Right renal pelvis (tissue), 4 donors: ENCODE results near the gene TMEM174. TPM values are rescaled to one million over a fixed set of nuclear protein-coding genes. Genes with fewer than 3 reads are reported as not detected.
A peak's percentile ranks its signal among the peaks of the same experiment; 100 is the strongest.
"Not testable (repeated sequence)": the region's sequence is repeated elsewhere in the genome, so short reads cannot be mapped to it uniquely, and the experiment has no call there.

Experiments
- DNase-seq, 4 donors: peaks; one replicate each; pipeline ENCODE4 v3.0.0-alpha.2; 2013; ENCODE audit warnings: low read depth in 4 of 4, low spot score in 3 of 4, missing footprints in 1 of 4
- polyA plus RNA-seq, 4 donors: library from polyadenylated mRNA; unstranded; fragments of 120-200 nt; gene quantifications; one replicate each; pipeline ENCODE4 v1.2.1, GENCODE V29; 2013; ENCODE audit not compliant: insufficient read length in 4 of 4

Gene TMEM174
- polyA plus RNA-seq, 4 donors: 16.0 to 27.8 (median 22.2) TPM

- DNase-seq: no peak
Measured at GRCh38 chr5:73188764-73189531, 16.0 kb downstream of the TMEM174 start.

- DNase-seq: no peak
Measured at GRCh38 chr5:73189871-73190376, 16.9 kb downstream of the TMEM174 start.

GRCh38 chr5:73192370-73192769, 19.4 kb downstream of the TMEM174 start:
- no peak for DNase-seq

GRCh38 chr5:73193592-73193991, 20.6 kb downstream of the TMEM174 start:
- DNase-seq: no peak

DNA sequence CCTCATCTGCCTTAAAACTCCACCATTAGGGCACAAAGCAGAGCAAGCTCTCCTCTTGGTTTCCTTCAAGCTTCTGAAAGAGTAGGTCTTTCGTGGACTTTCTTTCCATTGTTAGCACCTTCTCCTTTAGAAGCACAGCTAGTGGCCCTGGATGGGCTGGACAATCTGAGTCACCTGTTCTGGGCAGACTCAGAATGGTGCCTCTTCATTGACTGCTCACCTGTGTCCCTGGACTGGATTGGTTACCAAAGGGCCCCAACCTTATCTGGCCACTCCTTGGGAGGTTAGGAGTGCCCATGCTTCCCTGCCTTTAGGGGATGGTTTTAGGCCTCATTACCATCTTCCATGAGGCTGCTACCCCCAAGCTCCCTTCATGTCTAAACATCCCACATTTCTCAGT, 23.2 kb downstream of the TMEM174 start:
- no peak for DNase-seq

- DNase-seq: no peak
Measured at GRCh38 chr5:73197637-73198257, 24.8 kb downstream of the TMEM174 start.

DNA sequence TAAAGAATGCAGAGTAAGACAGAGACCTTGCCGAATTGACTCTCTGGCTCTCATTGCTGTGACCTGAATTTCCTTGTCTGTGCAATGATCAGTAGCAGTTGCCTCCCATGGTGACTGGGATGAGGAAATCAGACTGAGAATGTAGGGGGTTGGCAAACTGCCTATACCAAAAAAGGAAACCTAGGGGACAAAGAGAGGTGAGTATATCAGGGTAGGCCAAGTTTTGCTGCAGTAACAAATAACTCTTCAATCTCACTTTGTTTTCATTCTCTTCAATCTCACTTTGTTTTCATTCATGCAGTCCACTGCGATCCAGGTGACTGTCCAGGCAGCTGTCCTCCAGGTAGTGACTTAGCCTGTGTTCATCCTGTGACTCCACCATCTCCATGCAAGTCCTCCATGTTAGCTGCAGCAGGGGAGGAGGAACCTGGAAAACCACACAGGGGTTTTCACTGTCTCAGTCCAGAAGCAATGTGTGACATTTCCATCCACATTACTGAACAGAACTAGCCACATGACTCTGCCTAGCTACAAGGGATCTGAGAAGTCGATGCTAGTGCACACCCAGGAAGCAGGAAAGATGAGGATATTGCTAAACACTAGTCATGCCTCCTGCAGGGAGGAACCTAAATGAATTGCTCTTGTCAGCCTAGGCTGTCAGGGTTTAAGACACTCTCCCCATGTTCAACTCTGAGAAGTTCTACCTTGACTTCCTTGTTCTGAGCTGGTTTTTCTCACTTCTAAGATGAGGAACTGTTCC, 26.0 kb downstream of the TMEM174 start:
- no peak for DNase-seq

DNA sequence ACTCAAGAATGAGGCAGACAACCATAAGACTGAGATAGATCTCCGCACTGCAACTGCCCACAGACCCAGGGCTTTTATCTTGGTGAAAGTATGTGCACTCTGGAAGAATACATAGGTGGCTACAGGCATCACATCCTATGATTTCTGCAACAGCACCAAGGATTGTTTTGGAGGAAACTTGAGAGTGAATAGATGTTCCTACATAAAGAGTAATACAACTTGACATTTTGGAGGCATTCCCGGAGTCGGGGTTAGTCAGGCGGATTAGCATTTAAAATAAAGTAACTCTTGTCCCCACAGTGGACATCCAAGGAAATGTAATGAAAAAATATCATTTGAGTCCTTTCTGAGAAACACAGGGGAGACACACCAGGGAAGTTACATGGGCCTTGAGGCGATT, 26.7 kb downstream of the TMEM174 start:
- DNase-seq: no peak

- peak in 2 of 4 donors; percentile 57 to 63 for DNase-seq
Measured at GRCh38 chr5:73201547-73202513, 28.8 kb downstream of the TMEM174 start.

- DNase-seq: no peak
Measured at GRCh38 chr5:73204332-73204731, 31.3 kb downstream of the TMEM174 start.

DNA sequence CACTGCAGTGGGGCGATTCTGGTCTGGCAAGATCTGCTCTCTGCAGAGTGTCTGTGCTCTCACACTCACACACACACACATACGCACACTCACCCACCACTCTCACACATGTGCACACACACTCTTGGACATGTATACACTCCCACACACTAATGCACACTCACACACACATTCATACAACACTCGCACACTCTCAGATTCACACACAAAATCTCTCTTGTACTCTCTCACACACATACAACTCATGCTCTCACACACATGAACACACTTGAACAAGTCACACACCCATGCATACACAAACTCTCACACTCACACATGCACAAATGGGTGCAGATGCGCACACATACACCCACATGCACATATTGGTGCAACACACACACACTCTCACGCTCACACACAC, 31.7 kb downstream of the TMEM174 start:
- DNase-seq: no peak

DNA sequence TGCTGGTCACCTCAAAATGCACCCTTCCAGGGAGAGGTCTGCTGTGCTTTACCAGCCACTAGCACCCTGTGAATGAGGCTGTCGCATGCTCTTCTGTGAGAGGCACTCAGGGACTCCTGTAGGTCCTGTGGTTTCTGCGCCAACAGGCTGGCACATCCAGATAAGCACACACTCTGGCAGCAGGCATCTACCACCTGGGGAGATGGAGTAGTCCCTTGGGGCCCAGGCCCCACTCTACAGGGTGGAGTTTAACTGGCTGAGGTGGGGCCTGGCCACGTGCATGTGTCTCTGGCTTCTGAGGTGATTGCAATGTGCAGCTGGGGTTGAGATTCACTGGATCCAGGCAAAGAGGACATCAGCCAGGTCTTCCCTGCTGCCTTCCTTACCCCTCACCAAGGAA, 32.3 kb downstream of the TMEM174 start:
- DNase-seq: no peak

DNA sequence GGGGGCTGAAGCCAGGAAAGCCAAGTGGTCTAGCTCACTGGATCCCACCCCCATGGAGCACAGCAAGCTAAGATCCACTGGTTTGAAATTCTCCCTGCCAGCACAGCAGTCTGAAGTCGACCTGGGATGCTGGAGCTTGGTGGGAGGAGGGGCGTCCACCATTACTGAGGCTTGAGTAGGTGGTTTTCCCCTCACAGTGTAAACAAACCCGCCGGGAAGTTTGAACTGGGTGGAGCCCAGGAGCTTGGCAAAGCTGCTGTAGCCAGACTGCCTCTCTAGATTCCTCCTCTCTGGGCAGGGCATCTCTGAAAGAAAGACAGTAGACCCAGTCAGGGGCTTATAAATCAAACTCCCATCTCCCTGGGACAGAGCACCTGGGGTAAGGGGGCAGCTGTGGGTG, 34.2 kb downstream of the TMEM174 start:
- DNase-seq: not testable (repeated sequence)

DNA sequence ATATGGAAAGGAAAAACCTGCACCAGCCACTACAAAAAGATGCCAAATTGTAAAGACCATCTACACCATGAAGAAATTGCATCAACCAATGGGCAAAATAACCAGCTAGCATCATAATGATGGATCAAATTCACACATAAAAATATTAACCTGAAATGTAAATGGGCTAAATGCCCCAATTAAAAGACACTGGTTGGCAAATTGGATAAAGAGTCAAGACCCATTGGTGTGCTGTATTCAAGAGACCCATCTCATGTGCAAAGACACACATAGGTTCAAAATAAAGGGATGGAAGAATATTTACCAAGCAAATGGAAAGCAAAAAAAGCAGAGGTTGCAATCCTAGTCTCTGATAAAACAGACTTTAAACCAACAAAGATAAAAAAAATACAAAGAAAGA, 36.1 kb downstream of the TMEM174 start:
- not testable (repeated sequence) for DNase-seq

GRCh38 chr5:73212693-73213092, 39.7 kb downstream of the TMEM174 start:
- not testable (repeated sequence) for DNase-seq

- DNase-seq: no peak
Measured at GRCh38 chr5:73213566-73213998, 40.6 kb downstream of the TMEM174 start.

DNA sequence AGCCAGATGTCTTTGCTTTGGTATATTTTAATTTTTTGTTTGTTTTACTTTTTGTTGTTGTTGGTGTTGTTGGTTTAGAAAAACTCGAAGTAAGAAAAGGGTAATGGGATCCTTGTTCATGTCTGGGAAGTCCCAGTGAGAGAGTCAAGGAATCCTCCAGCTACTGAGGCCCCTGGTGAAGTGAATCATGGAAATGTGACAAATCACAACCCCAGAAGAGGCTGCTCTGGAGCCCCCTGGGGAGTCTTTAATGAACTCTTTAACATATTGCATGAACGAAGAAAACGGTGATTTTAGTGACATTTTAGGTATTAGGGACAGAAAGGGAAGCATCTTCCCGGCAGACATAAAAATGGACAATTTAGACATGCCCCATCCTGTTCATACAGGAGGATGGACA, 41.3 kb downstream of the TMEM174 start:
- no peak for DNase-seq

GRCh38 chr5:73214996-73215395, 42.0 kb downstream of the TMEM174 start:
- peak in 1 of 4 donors; percentile 44 for DNase-seq

DNA sequence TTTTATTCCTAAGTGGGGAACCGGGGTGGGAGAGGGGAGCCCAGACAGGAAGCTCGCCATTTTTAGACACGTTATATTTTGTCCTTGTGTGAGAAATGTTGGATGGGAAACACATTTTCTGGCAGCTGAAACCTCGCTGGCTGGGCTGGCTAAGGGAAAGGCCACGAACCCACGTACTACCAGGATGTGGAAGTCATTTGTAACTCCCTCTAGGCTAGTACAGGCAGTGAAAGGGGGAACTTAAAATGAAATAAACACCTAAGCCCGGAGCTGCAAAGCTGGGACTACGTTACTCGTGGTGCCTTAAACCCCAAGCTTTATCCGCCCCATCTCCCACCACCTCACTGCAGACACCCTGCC, 42.5 kb downstream of the TMEM174 start:
- no peak for DNase-seq
